ENCODE measurements around the gene BCL10. TPM values are rescaled to one million over a fixed set of nuclear protein-coding genes. Genes with fewer than 3 reads are reported as not detected.

BCL10 gene
- total RNA-seq, 2 donors from 2014 or later: 27.3 to 31.4 TPM

DNA sequence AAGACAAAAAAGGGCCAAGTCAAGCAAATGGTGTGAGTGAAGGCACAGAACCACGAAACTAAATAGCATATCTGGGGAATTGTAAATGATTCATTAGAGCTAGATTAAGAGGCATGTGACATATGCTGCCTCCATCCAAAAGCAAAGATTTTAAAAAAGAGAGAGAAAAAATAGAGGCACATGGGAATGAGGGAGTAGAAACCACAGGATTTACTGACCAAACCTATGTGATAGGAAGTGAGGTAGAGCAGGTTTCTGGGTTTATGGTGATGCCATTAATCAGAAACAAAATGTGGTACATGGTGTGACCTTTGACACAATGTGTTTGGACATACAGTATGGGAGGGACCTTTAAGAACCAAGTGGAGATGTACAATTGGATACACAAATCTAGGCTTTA is 30.5 kb downstream of the BCL10 start:
- H3K36me3 Mint-ChIP-seq: peaks cover 0 to 28% of the 10 kb centered on the region in 2 donors
- DNase-seq (ENCODE audit: low spot score in 2 of 2) (no peak), ATAC-seq (no peak)
- H3K27ac Mint-ChIP-seq: no peak overlapping the region
- peaks cover 0 to 11% of the 10 kb centered on the region in 2 donors for H3K9me3 Mint-ChIP-seq

DNA sequence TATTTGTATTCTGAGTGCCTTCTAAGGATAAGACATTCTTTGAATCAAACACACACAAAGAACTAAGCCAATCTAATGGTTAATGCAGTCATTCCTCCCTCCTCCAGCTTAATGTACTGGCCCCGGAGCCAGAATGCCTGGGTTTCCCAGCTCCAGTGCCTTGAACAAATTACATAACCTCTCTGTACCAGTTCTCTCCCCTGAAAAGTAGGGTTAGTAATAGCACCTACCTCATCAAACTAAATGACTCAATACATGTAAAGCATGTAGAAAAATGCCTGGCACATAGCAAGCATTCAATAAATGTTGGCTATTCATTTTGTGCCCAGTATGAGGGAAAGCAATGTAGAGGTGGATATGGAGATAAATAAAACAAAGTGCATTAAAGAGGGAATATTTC is 31.0 kb downstream of the BCL10 start:
- no peak overlapping the region for H3K27ac Mint-ChIP-seq
- peaks cover 0 to 25% of the 10 kb centered on the region in 2 donors for H3K36me3 Mint-ChIP-seq
- DNase-seq (ENCODE audit: low spot score in 2 of 2): no peak
- H3K9me3 Mint-ChIP-seq: peaks cover 0 to 9% of the 10 kb centered on the region in 2 donors
- ATAC-seq: no peak

- ATAC-seq (no peak), DNase-seq (ENCODE audit: low spot score in 2 of 2) (no peak)
- Mint-ChIP-seq H3K36me3 (peaks cover 0 to 15% of the 10 kb centered on the region in 2 donors), H3K27ac (peak overlapping the region in 1 of 2 donors; percentile 20), H3K9me3 (peaks cover 0 to 2% of the 10 kb centered on the region in 2 donors)
These were observed 32.0 kb downstream of the BCL10 start for GRCh38 chr1:85244271-85245061.

- Mint-ChIP-seq H3K9me3 (no peaks in the 10 kb centered on the region), H3K36me3 (peaks cover 0 to 8% of the 10 kb centered on the region in 2 donors), H3K27ac (no peak overlapping the region)
- DNase-seq (ENCODE audit: low spot score in 2 of 2) (no peak), ATAC-seq (no peak)
These were observed 33.1 kb downstream of the BCL10 start for GRCh38 chr1:85243372-85243771.

DNA sequence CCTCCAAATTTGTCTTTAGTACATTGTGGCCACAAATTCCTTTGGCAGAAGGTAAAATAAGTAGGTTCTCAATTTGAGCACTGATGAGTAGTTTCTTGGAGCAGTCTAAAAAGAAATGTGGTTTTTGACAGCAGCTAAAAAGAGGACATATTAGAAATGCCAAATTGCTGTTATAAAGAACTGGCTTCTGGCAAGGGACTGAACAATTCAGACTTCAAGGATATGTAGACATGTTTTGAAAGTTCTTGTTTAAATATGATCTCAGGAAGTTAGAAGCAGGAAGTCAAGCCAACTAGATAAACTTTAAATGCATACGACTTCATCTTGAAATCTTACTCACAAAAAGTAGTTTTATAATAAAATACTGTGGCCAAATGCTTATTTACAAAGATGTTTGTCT is 35.8 kb downstream of the BCL10 start:
- Mint-ChIP-seq H3K36me3 (no peaks in the 10 kb centered on the region), H3K9me3 (no peaks in the 10 kb centered on the region), H3K27ac (peak overlapping the region in 1 of 2 donors; percentile 70)
- DNase-seq (ENCODE audit: low spot score in 2 of 2): no peak
- no peak for ATAC-seq

DNA sequence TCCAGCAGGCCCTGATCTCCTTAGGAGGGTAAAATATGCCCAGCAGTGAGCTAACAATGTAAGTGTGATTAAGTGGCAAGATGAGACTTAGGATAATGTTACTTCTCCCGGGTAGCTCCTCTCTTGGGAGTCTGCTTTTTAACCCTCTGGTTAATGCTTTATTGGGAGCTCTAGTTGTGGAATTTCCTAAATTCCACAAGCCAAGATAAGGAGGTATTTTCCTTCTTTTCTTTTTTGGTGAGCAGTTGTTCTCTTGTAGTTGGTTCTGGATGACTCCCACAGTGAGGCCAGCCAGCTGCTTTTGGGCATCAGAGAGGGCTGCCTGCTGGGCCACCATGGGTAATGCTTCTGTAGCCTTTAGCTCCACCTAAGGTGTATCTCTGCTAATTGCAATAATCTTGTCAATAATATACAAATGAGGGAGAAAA is 36.2 kb downstream of the BCL10 start:
- no peaks in the 10 kb centered on the region for H3K36me3 Mint-ChIP-seq
- DNase-seq (ENCODE audit: low spot score in 2 of 2): no peak
- ATAC-seq: peak; percentile 51 to 71
- H3K9me3 Mint-ChIP-seq: no peaks in the 10 kb centered on the region
- H3K27ac Mint-ChIP-seq: peak overlapping the region in 1 of 2 donors; percentile 70

DNA sequence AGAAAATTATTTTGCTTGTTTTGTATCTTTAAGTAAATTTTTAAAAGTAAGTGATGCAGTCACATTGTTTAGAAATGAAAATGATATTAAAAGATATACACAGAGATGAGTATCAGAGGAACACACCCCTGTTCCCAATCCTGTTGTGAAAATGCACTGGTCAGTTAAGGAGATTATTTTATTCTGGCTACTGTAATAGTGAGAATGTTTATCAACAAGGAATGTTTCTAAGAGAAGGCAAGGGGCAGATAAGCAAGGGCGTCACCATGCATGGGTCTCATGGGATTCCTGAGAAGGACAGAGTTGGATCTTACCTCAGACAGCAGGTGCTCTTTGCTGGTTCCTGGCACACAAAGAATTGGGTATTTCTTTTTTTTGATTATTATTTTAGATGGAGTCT is 38.8 kb downstream of the BCL10 start:
- no peak for DNase-seq (ENCODE audit: low spot score in 2 of 2)
- Mint-ChIP-seq H3K36me3 (no peaks in the 10 kb centered on the region), H3K27ac (no peak overlapping the region), H3K9me3 (no peaks in the 10 kb centered on the region)
- no peak for ATAC-seq

DNA sequence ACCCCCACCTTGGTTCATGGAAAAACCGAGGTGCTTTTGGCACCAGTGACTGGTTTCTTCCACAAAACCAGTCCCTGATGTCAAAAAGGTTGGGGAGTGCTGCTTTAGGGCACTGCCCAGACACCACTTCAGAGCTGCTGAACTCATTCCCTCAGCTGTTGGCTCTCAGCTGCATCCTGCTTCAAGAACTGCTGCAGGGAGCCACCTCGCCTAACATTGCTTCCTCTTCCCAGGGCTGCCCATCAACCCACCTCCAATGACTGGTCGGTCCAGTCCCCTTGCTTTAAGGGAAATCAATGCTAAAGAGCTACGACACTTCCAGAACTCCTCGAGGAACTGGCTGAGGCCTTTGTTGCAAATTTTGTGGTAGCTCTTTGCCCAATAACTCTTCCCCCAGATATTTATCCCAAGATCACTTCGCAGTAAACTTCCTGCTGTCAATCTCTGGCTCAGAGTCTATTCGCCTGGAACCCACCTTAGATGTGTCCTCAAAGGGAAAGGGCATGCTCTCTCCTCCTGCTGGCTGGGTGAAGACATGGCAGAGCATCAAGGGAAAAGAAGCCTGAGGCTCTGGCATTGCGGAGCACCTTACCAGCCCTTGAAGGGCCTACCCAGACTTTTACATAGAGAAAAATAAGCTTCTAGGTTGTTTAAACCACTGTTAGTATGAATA is 46.0 kb downstream of the BCL10 start:
- peak overlapping the region in 1 of 2 donors; percentile 93 for H3K27ac Mint-ChIP-seq
- no peak for DNase-seq (ENCODE audit: low spot score in 2 of 2)
- H3K36me3 Mint-ChIP-seq: no peaks in the 10 kb centered on the region
- peak in 1 of 2 donors; percentile 34 for ATAC-seq
- H3K9me3 Mint-ChIP-seq: no peaks in the 10 kb centered on the region

DNA sequence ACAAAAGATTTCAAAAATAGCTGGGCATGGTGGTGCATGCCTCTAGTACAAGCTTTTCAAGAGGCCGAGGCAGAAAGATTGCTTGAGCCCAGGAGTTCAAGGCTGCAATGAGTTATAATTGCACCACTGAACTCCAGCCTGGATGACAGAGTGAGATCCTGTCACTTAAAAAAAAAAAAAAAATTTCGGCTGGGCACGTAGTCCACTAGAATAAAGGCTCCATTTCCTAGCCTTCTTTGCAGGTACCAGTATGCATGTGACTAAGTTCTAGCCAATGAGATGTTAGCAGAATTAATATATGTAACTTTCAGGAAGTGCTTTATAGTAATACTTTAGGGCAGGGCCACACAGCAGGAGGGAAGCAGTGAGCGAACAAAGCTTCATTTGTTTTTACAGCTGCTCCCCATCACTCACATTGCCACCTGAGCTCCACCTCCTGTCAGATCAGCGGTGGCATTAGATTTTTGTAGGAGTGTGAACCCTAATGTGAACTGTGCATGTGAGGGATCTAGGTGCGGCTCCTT is 46.8 kb downstream of the BCL10 start:
- Mint-ChIP-seq H3K27ac (no peak overlapping the region), H3K36me3 (no peaks in the 10 kb centered on the region), H3K9me3 (no peaks in the 10 kb centered on the region)
- DNase-seq (ENCODE audit: low spot score in 2 of 2) (no peak), ATAC-seq (no peak)

- ATAC-seq (no peak), DNase-seq (ENCODE audit: low spot score in 2 of 2) (no peak)
- Mint-ChIP-seq H3K9me3 (no peaks in the 10 kb centered on the region), H3K36me3 (no peaks in the 10 kb centered on the region), H3K27ac (no peak overlapping the region)
These were observed 47.5 kb downstream of the BCL10 start for GRCh38 chr1:85228972-85229371.

GRCh38 chr1:85225624-85226380 is 50.6 kb downstream of the BCL10 start:
- ATAC-seq (no peak), DNase-seq (ENCODE audit: low spot score in 2 of 2) (no peak)
- no peak overlapping the region for H3K27ac Mint-ChIP-seq
- no peaks in the 10 kb centered on the region for H3K36me3 Mint-ChIP-seq
- no peaks in the 10 kb centered on the region for H3K9me3 Mint-ChIP-seq

GRCh38 chr1:85224734-85225623 is 51.5 kb downstream of the BCL10 start:
- H3K27ac Mint-ChIP-seq: no peak overlapping the region
- no peaks in the 10 kb centered on the region for H3K9me3 Mint-ChIP-seq
- DNase-seq (ENCODE audit: low spot score in 2 of 2) (no peak), ATAC-seq (no peak)
- H3K36me3 Mint-ChIP-seq: no peaks in the 10 kb centered on the region

- ATAC-seq (no peak), DNase-seq (ENCODE audit: low spot score in 2 of 2) (no peak)
- no peaks in the 10 kb centered on the region for H3K36me3 Mint-ChIP-seq
These were observed 52.1 kb downstream of the BCL10 start for GRCh38 chr1:85224295-85224694.

GRCh38 chr1:85223334-85223733 is 53.1 kb downstream of the BCL10 start:
- DNase-seq (ENCODE audit: low spot score in 2 of 2): no peak
- no peaks in the 10 kb centered on the region for H3K36me3 Mint-ChIP-seq
- no peak for ATAC-seq
- H3K27ac Mint-ChIP-seq: no peak overlapping the region
- no peaks in the 10 kb centered on the region for H3K9me3 Mint-ChIP-seq

More at GRCh38 chr1:85224295-85224694, 52.1 kb downstream of the BCL10 start:
- no peaks in the 10 kb centered on the region for H3K9me3 Mint-ChIP-seq
- no peak overlapping the region for H3K27ac Mint-ChIP-seq

GRCh38 chr1:85220756-85221201 is 55.7 kb downstream of the BCL10 start:
- no peak for ATAC-seq
- no peaks in the 10 kb centered on the region for H3K9me3 Mint-ChIP-seq
- H3K27ac Mint-ChIP-seq: no peak overlapping the region
- DNase-seq (ENCODE audit: low spot score in 2 of 2): no peak
- H3K36me3 Mint-ChIP-seq: no peaks in the 10 kb centered on the region
